K562 (cell line): ENCODE data around the gene TMED10. TPM values are rescaled to one million over a fixed set of nuclear protein-coding genes. Genes with fewer than 3 reads are reported as not detected.
A peak's percentile ranks its signal among the peaks of the same experiment; 100 is the strongest.

Experiments used
- ATAC-seq: fragments of 200-7000 bp; cut with Tn5 transposase; 3 replicates; pipeline ENCODE4 v1.9.1; 2020; ENCODE audit warnings: moderate library complexity
- BruUV-seq: library from RNA; stranded (reverse); fragments of 400-500 nt; replicated peaks from 2 replicates; lab custom pipeline; 2021; lab: Mats Ljungman, UMichigan
- CTCF ChIA-PET: fragments of 300-600 bp; formaldehyde crosslinking; extraction: SDS; loops from one replicate; lab custom pipeline; 2021; ENCODE audit warnings: low intra/inter-chr PET ratio; lab: Yijun Ruan, JAX
- POLR2A ChIA-PET: fragments of 300-600, 350-650 bp; sonication (Branson Sonifier 250); formaldehyde crosslinking; extraction: SDS; loops from one replicate; lab custom pipeline; 2021; ENCODE audit warnings: antibody characterized with exemption, inconsistent platforms; lab: Yijun Ruan, JAX
- DNase-seq, 4 experiments: peaks; one replicate each; pipeline versions ENCODE4 v3.0.0 to v3.0.0-alpha.2; 2011 to 2018; ENCODE audit warnings: low spot score in 3 of 4, mixed read lengths in 3 of 4; ENCODE audit errors: extremely low read depth in 1 of 4
- FAIRE-seq: peaks from 2 replicates; lab custom pipeline; 2011; peaks lifted over from hg19 to GRCh38; lab: Jason Lieb, UNC
- H2AFZ ChIP-seq: 2 replicates; pipeline ENCODE4 v1.6.0; 2011; ENCODE audit warnings: low read depth, low read length, control low read depth, inconsistent platforms
- H3K27ac ChIP-seq: fragments of 200-600 bp; 3 replicates; pipeline ENCODE4 v1.8.0; 2011; ENCODE audit warnings: low read depth, mild to moderate bottlenecking, control low read depth, inconsistent platforms, low read length, moderate library complexity, mixed read lengths; ENCODE audit errors: extremely low read depth
- H3K27me3 ChIP-seq, 2 experiments: fragments of 300-600 bp in 1 of 2; 2 replicates in 1 of 2; 3 replicates in 1 of 2; pipeline versions ENCODE4 v1.6.0 to v1.8.0; 2011; ENCODE audit warnings: inconsistent platforms in 2 of 2, low read length in 2 of 2, mild to moderate bottlenecking in 1 of 2, mixed read lengths in 1 of 2, moderate library complexity in 1 of 2; ENCODE audit not compliant: control insufficient read depth in 2 of 2, insufficient read depth in 2 of 2
- H3K36me3 ChIP-seq: fragments of 300-600 bp; 3 replicates; pipeline ENCODE4 v1.8.0; 2011; ENCODE audit warnings: mild to moderate bottlenecking, low read length, inconsistent platforms; ENCODE audit not compliant: control insufficient read depth, insufficient read depth
- H3K4me1 ChIP-seq, 2 experiments: fragments of 200-600 bp in 1 of 2; replicated peaks in 1 of 2; 2 replicates in 1 of 2; 3 replicates in 1 of 2; pipeline versions ENCODE4 v1.5.1 to v1.8.0; 2011; ENCODE audit warnings: inconsistent platforms in 2 of 2, low read length in 2 of 2, mild to moderate bottlenecking in 1 of 2, mixed read lengths in 1 of 2, moderate library complexity in 1 of 2; ENCODE audit not compliant: control insufficient read depth in 2 of 2, insufficient read depth in 2 of 2
- H3K4me2 ChIP-seq: 2 replicates; pipeline ENCODE4 v1.6.1; 2011; ENCODE audit warnings: low read length, control low read depth, inconsistent platforms, mixed read lengths; ENCODE audit not compliant: insufficient read depth
- H3K4me3 ChIP-seq: fragments of 200-600 bp; sonication (generic), shearing (Covaris generic); 2 replicates; pipeline ENCODE4 v1.5.1; 2016; ENCODE audit warnings: control low read depth, inconsistent platforms
- H3K79me2 ChIP-seq: fragments of 200-600 bp; 3 replicates; pipeline ENCODE4 v1.8.0; 2011; ENCODE audit warnings: low read length, inconsistent platforms; ENCODE audit not compliant: control insufficient read depth, insufficient read depth
- H3K9ac ChIP-seq, 2 experiments: 2 replicates each; pipeline versions ENCODE4 v1.6.0 to v1.6.1; 2011; ENCODE audit warnings: low read depth in 2 of 2, low read length in 2 of 2, control low read depth in 1 of 2, inconsistent platforms in 1 of 2, mild to moderate bottlenecking in 1 of 2, mixed read lengths in 1 of 2; ENCODE audit not compliant: insufficient read depth in 1 of 2
- H3K9me1 ChIP-seq: one replicate; pipeline ENCODE4 v1.6.0; 2011; ENCODE audit warnings: inconsistent platforms, mild to moderate bottlenecking, low read length, moderate library complexity; ENCODE audit not compliant: control insufficient read depth, insufficient read depth
- H3K9me3 ChIP-seq: replicated peaks from 2 replicates; pipeline ENCODE4 v1.5.1; 2011; ENCODE audit warnings: low read depth, low read length, inconsistent platforms; ENCODE audit not compliant: control insufficient read depth, insufficient read depth
- H4K20me1 ChIP-seq: replicated peaks from 2 replicates; pipeline ENCODE4 v1.6.1; 2011; ENCODE audit warnings: low read length, inconsistent platforms, mixed read lengths; ENCODE audit not compliant: control insufficient read depth, insufficient read depth
- ADNP ChIP-seq: fragments of 200-800 bp; sonication (Bioruptor generic); IDR thresholded peaks from 2 replicates; pipeline ENCODE4 v1.6.1; 2016; ENCODE audit warnings: missing genetic modification characterization, missing compliant biosample characterization
- ARHGAP35 ChIP-seq: fragments of 450-650 bp; IDR thresholded peaks from 2 replicates; pipeline ENCODE4 v1.6.1; 2018; ENCODE audit not compliant: partially characterized antibody
- ATF7 ChIP-seq: fragments of 450-650 bp; IDR thresholded peaks from 2 replicates; pipeline ENCODE4 v1.7.1; 2014; ENCODE audit warnings: mild to moderate bottlenecking, moderate library complexity
- EGR1 ChIP-seq: fragments of 450-650 bp; conservative IDR thresholded peaks from 2 replicates; pipeline ENCODE4 v1.6.1; 2017; ENCODE audit warnings: mild to moderate bottlenecking
- GTF2E2 ChIP-seq: fragments of 200-800 bp; sonication (Bioruptor generic); IDR thresholded peaks from 2 replicates; pipeline ENCODE4 v1.6.1; 2016; ENCODE audit warnings: missing genetic modification characterization, missing compliant biosample characterization
- L3MBTL2 ChIP-seq: fragments of 450-650 bp; IDR thresholded peaks from 2 replicates; pipeline ENCODE4 v1.6.1; 2016; ENCODE audit warnings: mild to moderate bottlenecking, moderate library complexity
- MIER1 ChIP-seq: fragments of 450-650 bp; IDR thresholded peaks from 2 replicates; pipeline ENCODE4 v1.6.1; 2016; ENCODE audit warnings: antibody characterized with exemption, mild to moderate bottlenecking, low read depth
- PPARD ChIP-seq: fragments of 250-450 bp; sonication (Bioruptor Pico); IDR thresholded peaks from 2 replicates; pipeline ENCODE4 v1.8.0; 2022; ENCODE audit warnings: inconsistent platforms, mild to moderate bottlenecking, moderate library complexity
- SIN3B ChIP-seq: fragments of 450-650 bp; IDR thresholded peaks from 2 replicates; pipeline ENCODE4 v1.6.1; 2017; ENCODE audit warnings: low read depth, mild to moderate bottlenecking, moderate library complexity
- SNRNP70 ChIP-seq: fragments of 200-400 bp; formaldehyde crosslinking; optimal IDR thresholded peaks from 2 replicates; pipeline ENCODE3; 2017; ENCODE audit warnings: low read depth, low read length
- SREBF2 ChIP-seq: sonication (generic); formaldehyde crosslinking; IDR thresholded peaks from 2 replicates; pipeline ENCODE4 v1.4.0; 2020; ENCODE audit warnings: mild to moderate bottlenecking, missing genetic modification reagents
- ZFP1 ChIP-seq: fragments of 450-650 bp; formaldehyde crosslinking; IDR thresholded peaks from 2 replicates; pipeline ENCODE4 v1.4.0; 2020; ENCODE audit warnings: mild to moderate bottlenecking, mixed read lengths
- ZNF324 ChIP-seq: fragments of 250-450 bp; sonication (Bioruptor Pico); IDR thresholded peaks from 2 replicates; pipeline ENCODE4 v1.4.0; 2020; ENCODE audit warnings: mild to moderate bottlenecking
- ZNF644 ChIP-seq: fragments of 200-800 bp; sonication (Bioruptor generic); IDR thresholded peaks from 2 replicates; pipeline ENCODE4 v1.6.1; 2016; ENCODE audit warnings: low read depth, missing genetic modification characterization, missing compliant biosample characterization
- ZNF778 ChIP-seq: fragments of 450-650 bp; formaldehyde crosslinking; IDR thresholded peaks from 2 replicates; pipeline ENCODE4 v1.4.0; 2020; ENCODE audit warnings: mild to moderate bottlenecking, moderate library complexity
- in situ Hi-C: fragments of 300-500 bp; cut with MboI; formaldehyde crosslinking; loops from 4 replicates; pipeline ENCODE4 v1.15.0; 2018; ENCODE audit warnings: inconsistent platforms, mixed read lengths
- intact Hi-C: fragments of 100-400 bp; cut with micrococcal nuclease; formaldehyde crosslinking; loops from 2 replicates; pipeline ENCODE4 v1.14.2; 2022
- polyA plus RNA-seq, 8 experiments: library from polyadenylated mRNA; depleted of rRNA in 4 of 8; stranded (reverse) in 5 of 8; unstranded in 3 of 8; fragments of >200 nt; fragmentation: Nextera tagmentation in 2 of 8; fragmentation: Illumina TruSeq in 1 of 8; extraction: Ambion mirVana in 2 of 8; extraction: Trizol in 1 of 8; gene quantifications; 2 replicates each; pipeline versions ENCODE4 v1.2.1 to v1.2.3, GENCODE V29; 2011 to 2014; ENCODE audit warnings: inconsistent platforms in 1 of 8, missing spikeins in 1 of 8
- total RNA-seq, 7 experiments: library from RNA; depleted of rRNA in 6 of 7; stranded (reverse); fragments of >200 nt in 6 of 7; fragmentation: Illumina TruSeq in 2 of 7; extraction: Trizol in 2 of 7; gene quantifications; 2 replicates each; pipeline versions ENCODE4 v1.2.1 to v1.2.3, GENCODE V29; 2011 to 2021; ENCODE audit warnings: low replicate concordance in 1 of 7
- TF ChIP-seq, protein P1 (sequence below): fragments of 450-650 bp; formaldehyde crosslinking; IDR thresholded peaks from 2 replicates; pipeline ENCODE4 v1.4.0; 2022; ENCODE audit warnings: missing genetic modification characterization

Gene TMED10
- total and polyA plus RNA-seq, 9 of the 15 experiments (the other 6 are each of a cell fraction or from before 2014, with no cell fraction given): 62.2 to 233 (median 124) TPM

- H3K4me1 ChIP-seq: no peaks in the 10 kb centered on the region
- peak; percentile 51 for FAIRE-seq
- no peak overlapping the region for H3K27ac ChIP-seq
- ATAC-seq: peak; percentile 67
- no peak overlapping the region for H3K4me2 ChIP-seq
- H4K20me1 ChIP-seq: no peaks in the 10 kb centered on the region
- in situ Hi-C loops (loop anchor here (10.0 to 25.0 kb wide), 2 partner anchors 343 to 520 kb away; partner anchors contain the start of genes ERG28 and TTLL5), intact Hi-C loops (no loop called here)
- H3K79me2 ChIP-seq: peaks cover 11% of the 10 kb centered on the region; the same call in 2 of the 3 replicates
- POLR2A ChIA-PET: no interaction called here
- H3K27me3 ChIP-seq: no peaks in the 10 kb centered on the region
- peaks cover 33% of the 10 kb centered on the region; the same call in 2 of the 3 replicates for H3K36me3 ChIP-seq
- H3K9me1 ChIP-seq: no peaks in the 10 kb centered on the region
- H3K4me3 ChIP-seq: no peak overlapping the region
- peak in 1 of 4 experiments; percentile 13 for DNase-seq
- no peaks in the 10 kb centered on the region for H3K9me3 ChIP-seq
- no peak overlapping the region for H3K9ac ChIP-seq
- CTCF ChIA-PET: interaction anchor here (0.7 to 1.2 kb wide), 2 partner anchors 154 to 162 kb away, joined by 3 to 7 read pairs; no protein-coding TSS in a partner anchor
- BruUV-seq: no TSS peak
- no peak overlapping the region for H2AFZ ChIP-seq
- no peak for TF ChIP-seq PPARD (CRISPR knock-in tag)
- no peak for TF ChIP-seq L3MBTL2
- no peak for TF ChIP-seq SNRNP70
- TF ChIP-seq GTF2E2: no peak
- no peak for TF ChIP-seq EGR1
- TF ChIP-seq ZNF644 (tag): no peak
- TF ChIP-seq, protein P1, sequence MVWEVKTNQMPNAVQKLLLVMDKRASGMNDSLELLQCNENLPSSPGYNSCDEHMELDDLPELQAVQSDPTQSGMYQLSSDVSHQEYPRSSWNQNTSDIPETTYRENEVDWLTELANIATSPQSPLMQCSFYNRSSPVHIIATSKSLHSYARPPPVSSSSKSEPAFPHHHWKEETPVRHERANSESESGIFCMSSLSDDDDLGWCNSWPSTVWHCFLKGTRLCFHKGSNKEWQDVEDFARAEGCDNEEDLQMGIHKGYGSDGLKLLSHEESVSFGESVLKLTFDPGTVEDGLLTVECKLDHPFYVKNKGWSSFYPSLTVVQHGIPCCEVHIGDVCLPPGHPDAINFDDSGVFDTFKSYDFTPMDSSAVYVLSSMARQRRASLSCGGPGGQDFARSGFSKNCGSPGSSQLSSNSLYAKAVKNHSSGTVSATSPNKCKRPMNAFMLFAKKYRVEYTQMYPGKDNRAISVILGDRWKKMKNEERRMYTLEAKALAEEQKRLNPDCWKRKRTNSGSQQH (CRISPR knock-in tag): no peak
- TF ChIP-seq ZNF324: no peak
- no peak for TF ChIP-seq ARHGAP35
- TF ChIP-seq SIN3B: no peak
- TF ChIP-seq SREBF2 (CRISPR knock-in tag): no peak
- no peak for TF ChIP-seq ATF7
- no peak for TF ChIP-seq MIER1
- TF ChIP-seq ZNF778 (CRISPR knock-in tag): no peak
- TF ChIP-seq ZFP1 (CRISPR knock-in tag): no peak
- no peak for TF ChIP-seq ADNP
Measured at GRCh38 chr14:75141967-75142366, 34.4 kb downstream of the TMED10 start.
